IPS-18a (cell line): ENCODE results near the gene DND1.
"Not testable (repeated sequence)": the region's sequence is repeated elsewhere in the genome, so short reads cannot be mapped to it uniquely, and the experiment has no call there.

Source experiments
- H3K27ac ChIP-seq: one replicate; pipeline ENCODE4 v1.5.1; 2013; ENCODE audit warnings: low read length
- H3K27me3 ChIP-seq: one replicate; pipeline ENCODE4 v1.6.1; 2013; ENCODE audit warnings: mild to moderate bottlenecking, low read length; ENCODE audit not compliant: control insufficient read depth, insufficient read depth
- H3K36me3 ChIP-seq: one replicate; pipeline ENCODE4 v1.6.1; 2013; ENCODE audit warnings: low read depth, low read length; ENCODE audit not compliant: control insufficient read depth
- H3K4me1 ChIP-seq: one replicate; pipeline ENCODE4 v1.6.1; 2013; ENCODE audit warnings: low read depth, low read length; ENCODE audit not compliant: control insufficient read depth
- H3K4me3 ChIP-seq: one replicate; pipeline ENCODE4 v1.5.1; 2013; ENCODE audit warnings: low read length
- H3K9ac ChIP-seq: one replicate; pipeline ENCODE4 v1.6.1; 2013; ENCODE audit warnings: mild to moderate bottlenecking, low read length, moderate library complexity
- H3K9me3 ChIP-seq: one replicate; pipeline ENCODE4 v1.6.1; 2013; ENCODE audit warnings: low read depth, low read length; ENCODE audit not compliant: control insufficient read depth

The DND1 gene

GRCh38 chr5:140635291-140636257 is 37.8 kb downstream of the DND1 start:
- H3K27ac ChIP-seq: no peak overlapping the region
- no peaks in the 10 kb centered on the region for H3K9me3 ChIP-seq
- H3K4me3 ChIP-seq: no peak overlapping the region
- H3K4me1 ChIP-seq: peaks cover 3% of the 10 kb centered on the region
- H3K36me3 ChIP-seq: no peaks in the 10 kb centered on the region
- peaks cover 37% of the 10 kb centered on the region for H3K27me3 ChIP-seq
- no peak overlapping the region for H3K9ac ChIP-seq

- Histone ChIP-seq H3K4me1 (peaks cover 3% of the 10 kb centered on the region), H3K27me3 (peaks cover 42% of the 10 kb centered on the region), H3K9ac (no peak overlapping the region), H3K36me3 (no peaks in the 10 kb centered on the region), H3K4me3 (no peak overlapping the region), H3K9me3 (no peaks in the 10 kb centered on the region), H3K27ac (no peak overlapping the region)
Observed at GRCh38 chr5:140634103-140634502, 39.3 kb downstream of the DND1 start.

GRCh38 chr5:140633501-140633900 is 39.9 kb downstream of the DND1 start:
- Histone ChIP-seq H3K4me1 (no peaks in the 10 kb centered on the region), H3K27ac (no peak overlapping the region), H3K4me3 (no peak overlapping the region), H3K9ac (no peak overlapping the region), H3K27me3 (peaks cover 42% of the 10 kb centered on the region), H3K36me3 (no peaks in the 10 kb centered on the region), H3K9me3 (peaks cover 3% of the 10 kb centered on the region)

GRCh38 chr5:140633021-140633471 is 40.3 kb downstream of the DND1 start, which contains the start of gene CD14:
Gene CD14, minus strand, starts transcription at chr5:140633175. Its CDS starts 104 bp downstream, at chr5:140633071.
- peaks cover 42% of the 10 kb centered on the region for H3K27me3 ChIP-seq
- no peak within 1 kb of the TSS for H3K9ac ChIP-seq
- no peaks in the 10 kb centered on the region for H3K4me1 ChIP-seq
- no peaks in the 10 kb centered on the region for H3K36me3 ChIP-seq
- H3K4me3 ChIP-seq: peak within 1 kb of the TSS; percentile 50
- peaks cover 5% of the 10 kb centered on the region for H3K9me3 ChIP-seq
- H3K27ac ChIP-seq: no peak within 1 kb of the TSS

GRCh38 chr5:140632366-140633020 is 40.9 kb downstream of the DND1 start:
- no peaks in the 10 kb centered on the region for H3K4me1 ChIP-seq
- H3K9me3 ChIP-seq: peaks cover 5% of the 10 kb centered on the region
- no peak overlapping the region for H3K27ac ChIP-seq
- H3K27me3 ChIP-seq: peaks cover 42% of the 10 kb centered on the region
- peak overlapping the region; percentile 50 for H3K4me3 ChIP-seq
- no peaks in the 10 kb centered on the region for H3K36me3 ChIP-seq
- no peak overlapping the region for H3K9ac ChIP-seq

GRCh38 chr5:140631831-140632365 is 41.5 kb downstream of the DND1 start:
- H3K9me3 ChIP-seq: peaks cover 5% of the 10 kb centered on the region
- H3K36me3 ChIP-seq: no peaks in the 10 kb centered on the region
- peak overlapping the region; percentile 50 for H3K4me3 ChIP-seq
- no peak overlapping the region for H3K27ac ChIP-seq
- H3K27me3 ChIP-seq: peaks cover 42% of the 10 kb centered on the region
- H3K4me1 ChIP-seq: no peaks in the 10 kb centered on the region
- no peak overlapping the region for H3K9ac ChIP-seq

- H3K9ac ChIP-seq: no peak overlapping the region
- H3K9me3 ChIP-seq: peaks cover 5% of the 10 kb centered on the region
- no peak overlapping the region for H3K27ac ChIP-seq
- H3K27me3 ChIP-seq: peaks cover 42% of the 10 kb centered on the region
- no peaks in the 10 kb centered on the region for H3K36me3 ChIP-seq
- no peaks in the 10 kb centered on the region for H3K4me1 ChIP-seq
- no peak overlapping the region for H3K4me3 ChIP-seq
Observed at GRCh38 chr5:140631036-140631417, 42.3 kb downstream of the DND1 start.

GRCh38 chr5:140630292-140631035 is 42.9 kb downstream of the DND1 start:
- Histone ChIP-seq H3K4me1 (no peaks in the 10 kb centered on the region), H3K9ac (no peak overlapping the region), H3K27me3 (peaks cover 42% of the 10 kb centered on the region), H3K9me3 (peaks cover 5% of the 10 kb centered on the region), H3K27ac (no peak overlapping the region), H3K36me3 (no peaks in the 10 kb centered on the region), H3K4me3 (no peak overlapping the region)

GRCh38 chr5:140628711-140629110 is 44.7 kb downstream of the DND1 start:
- no peak overlapping the region for H3K4me3 ChIP-seq
- no peaks in the 10 kb centered on the region for H3K36me3 ChIP-seq
- H3K9ac ChIP-seq: no peak overlapping the region
- no peak overlapping the region for H3K27ac ChIP-seq
- no peaks in the 10 kb centered on the region for H3K4me1 ChIP-seq
- H3K27me3 ChIP-seq: peaks cover 36% of the 10 kb centered on the region
- peaks cover 5% of the 10 kb centered on the region for H3K9me3 ChIP-seq

- H3K36me3 ChIP-seq: no peaks in the 10 kb centered on the region
- no peak overlapping the region for H3K27ac ChIP-seq
- H3K27me3 ChIP-seq: peaks cover 29% of the 10 kb centered on the region
- H3K4me1 ChIP-seq: no peaks in the 10 kb centered on the region
- no peak overlapping the region for H3K9ac ChIP-seq
- peaks cover 5% of the 10 kb centered on the region for H3K9me3 ChIP-seq
- no peak overlapping the region for H3K4me3 ChIP-seq
Observed at GRCh38 chr5:140627972-140628371, 45.4 kb downstream of the DND1 start.

GRCh38 chr5:140624886-140625285 is 48.5 kb downstream of the DND1 start:
- not testable (repeated sequence) for H3K27me3 ChIP-seq, H3K9ac ChIP-seq, H3K4me3 ChIP-seq, H3K4me1 ChIP-seq, H3K27ac ChIP-seq, H3K36me3 ChIP-seq, H3K9me3 ChIP-seq
